K562 (cell line): ENCODE results near the gene GNAQ. TPM values are rescaled to one million over a fixed set of nuclear protein-coding genes. Genes with fewer than 3 reads are reported as not detected.

Experiments used
- ATAC-seq: fragments of 200-7000 bp; cut with Tn5 transposase; 3 replicates; pipeline ENCODE4 v1.9.1; 2020; ENCODE audit warnings: moderate library complexity
- BruUV-seq: library from RNA; stranded (reverse); fragments of 400-500 nt; replicated peaks from 2 replicates; lab custom pipeline; 2021; lab: Mats Ljungman, UMichigan
- CTCF ChIA-PET: fragments of 300-600 bp; formaldehyde crosslinking; extraction: SDS; loops from one replicate; lab custom pipeline; 2021; ENCODE audit warnings: low intra/inter-chr PET ratio; lab: Yijun Ruan, JAX
- POLR2A ChIA-PET: fragments of 300-600, 350-650 bp; sonication (Branson Sonifier 250); formaldehyde crosslinking; extraction: SDS; loops from one replicate; lab custom pipeline; 2021; ENCODE audit warnings: antibody characterized with exemption, inconsistent platforms; lab: Yijun Ruan, JAX
- DNase-seq, 4 experiments: peaks; one replicate each; pipeline versions ENCODE4 v3.0.0 to v3.0.0-alpha.2; 2011 to 2018; ENCODE audit warnings: low spot score in 3 of 4, mixed read lengths in 3 of 4; ENCODE audit errors: extremely low read depth in 1 of 4
- FAIRE-seq: peaks from 2 replicates; lab custom pipeline; 2011; peaks lifted over from hg19 to GRCh38; lab: Jason Lieb, UNC
- H2AFZ ChIP-seq: 2 replicates; pipeline ENCODE4 v1.6.0; 2011; ENCODE audit warnings: low read depth, low read length, control low read depth, inconsistent platforms
- H3K27ac ChIP-seq: fragments of 200-600 bp; 3 replicates; pipeline ENCODE4 v1.8.0; 2011; ENCODE audit warnings: low read depth, mild to moderate bottlenecking, control low read depth, inconsistent platforms, low read length, moderate library complexity, mixed read lengths; ENCODE audit errors: extremely low read depth
- H3K27me3 ChIP-seq, 2 experiments: fragments of 300-600 bp in 1 of 2; 2 replicates in 1 of 2; 3 replicates in 1 of 2; pipeline versions ENCODE4 v1.6.0 to v1.8.0; 2011; ENCODE audit warnings: inconsistent platforms in 2 of 2, low read length in 2 of 2, mild to moderate bottlenecking in 1 of 2, mixed read lengths in 1 of 2, moderate library complexity in 1 of 2; ENCODE audit not compliant: control insufficient read depth in 2 of 2, insufficient read depth in 2 of 2
- H3K36me3 ChIP-seq: fragments of 300-600 bp; 3 replicates; pipeline ENCODE4 v1.8.0; 2011; ENCODE audit warnings: mild to moderate bottlenecking, low read length, inconsistent platforms; ENCODE audit not compliant: control insufficient read depth, insufficient read depth
- H3K4me1 ChIP-seq, 2 experiments: fragments of 200-600 bp in 1 of 2; replicated peaks in 1 of 2; 2 replicates in 1 of 2; 3 replicates in 1 of 2; pipeline versions ENCODE4 v1.5.1 to v1.8.0; 2011; ENCODE audit warnings: inconsistent platforms in 2 of 2, low read length in 2 of 2, mild to moderate bottlenecking in 1 of 2, mixed read lengths in 1 of 2, moderate library complexity in 1 of 2; ENCODE audit not compliant: control insufficient read depth in 2 of 2, insufficient read depth in 2 of 2
- H3K4me2 ChIP-seq: 2 replicates; pipeline ENCODE4 v1.6.1; 2011; ENCODE audit warnings: low read length, control low read depth, inconsistent platforms, mixed read lengths; ENCODE audit not compliant: insufficient read depth
- H3K4me3 ChIP-seq: fragments of 200-600 bp; sonication (generic), shearing (Covaris generic); 2 replicates; pipeline ENCODE4 v1.5.1; 2016; ENCODE audit warnings: control low read depth, inconsistent platforms
- H3K79me2 ChIP-seq: fragments of 200-600 bp; 3 replicates; pipeline ENCODE4 v1.8.0; 2011; ENCODE audit warnings: low read length, inconsistent platforms; ENCODE audit not compliant: control insufficient read depth, insufficient read depth
- H3K9ac ChIP-seq, 2 experiments: 2 replicates each; pipeline versions ENCODE4 v1.6.0 to v1.6.1; 2011; ENCODE audit warnings: low read depth in 2 of 2, low read length in 2 of 2, control low read depth in 1 of 2, inconsistent platforms in 1 of 2, mild to moderate bottlenecking in 1 of 2, mixed read lengths in 1 of 2; ENCODE audit not compliant: insufficient read depth in 1 of 2
- H3K9me1 ChIP-seq: one replicate; pipeline ENCODE4 v1.6.0; 2011; ENCODE audit warnings: inconsistent platforms, mild to moderate bottlenecking, low read length, moderate library complexity; ENCODE audit not compliant: control insufficient read depth, insufficient read depth
- H3K9me3 ChIP-seq: replicated peaks from 2 replicates; pipeline ENCODE4 v1.5.1; 2011; ENCODE audit warnings: low read depth, low read length, inconsistent platforms; ENCODE audit not compliant: control insufficient read depth, insufficient read depth
- H4K20me1 ChIP-seq: replicated peaks from 2 replicates; pipeline ENCODE4 v1.6.1; 2011; ENCODE audit warnings: low read length, inconsistent platforms, mixed read lengths; ENCODE audit not compliant: control insufficient read depth, insufficient read depth
- ATF6 ChIP-seq: sonication (generic); formaldehyde crosslinking; IDR thresholded peaks from 2 replicates; pipeline ENCODE4 v1.4.0; 2020; ENCODE audit warnings: mild to moderate bottlenecking, missing genetic modification reagents
- HCFC1 ChIP-seq: IDR thresholded peaks from 2 replicates; pipeline ENCODE4 v1.6.1; 2012; ENCODE audit warnings: low read depth, low read length, improper control_type of control experiment
- HDGF ChIP-seq: fragments of 450-650 bp; IDR thresholded peaks from 2 replicates; pipeline ENCODE4 v1.6.1; 2016
- KDM5B ChIP-seq: fragments of 200-600 bp; sonication (generic); IDR thresholded peaks from 2 replicates; pipeline ENCODE4 v1.6.1; 2012; ENCODE audit warnings: low read depth, mild to moderate bottlenecking, moderate library complexity, low read length, control low read depth, inconsistent platforms; ENCODE audit not compliant: insufficient replicate concordance
- MAFG ChIP-seq: fragments of 450-650 bp; conservative IDR thresholded peaks from 2 replicates; pipeline ENCODE4 v1.6.1; 2016; ENCODE audit warnings: missing genetic modification characterization, missing compliant biosample characterization
- MEF2A ChIP-seq: IDR thresholded peaks from 2 replicates; pipeline ENCODE4 v1.6.1; 2011; ENCODE audit warnings: low read depth, mild to moderate bottlenecking, low read length, moderate library complexity; ENCODE audit not compliant: control insufficient read depth
- NR4A1 ChIP-seq, 2 experiments: fragments of 250-450 bp in 1 of 2; fragments of 450-650 bp in 1 of 2; sonication (Bioruptor Pico) in 1 of 2; IDR thresholded peaks; 2 replicates each; pipeline versions ENCODE4 v1.4.0 to v1.6.1; 2016 to 2020; ENCODE audit warnings: mild to moderate bottlenecking in 2 of 2, missing compliant biosample characterization in 1 of 2, missing genetic modification characterization in 1 of 2, moderate library complexity in 1 of 2
- PHF21A ChIP-seq: fragments of 450-650 bp; IDR thresholded peaks from 2 replicates; pipeline ENCODE4 v1.6.1; 2017; ENCODE audit warnings: low read depth, borderline replicate concordance
- PPARD ChIP-seq: fragments of 250-450 bp; sonication (Bioruptor Pico); IDR thresholded peaks from 2 replicates; pipeline ENCODE4 v1.8.0; 2022; ENCODE audit warnings: inconsistent platforms, mild to moderate bottlenecking, moderate library complexity
- SMARCA4 ChIP-seq: fragments of 450-650 bp; IDR thresholded peaks from 2 replicates; pipeline ENCODE4 v1.6.1; 2016
- ZNF696 ChIP-seq: fragments of 250-450 bp; sonication (Bioruptor Pico); conservative IDR thresholded peaks from 2 replicates; pipeline ENCODE4 v1.4.0; 2020; ENCODE audit warnings: mild to moderate bottlenecking, moderate library complexity
- WGBS: fragments of 100-300 bp; shearing (Covaris generic); methylation state at CpG from one replicate; pipeline ENCODE4 v1.1.6; 2016; ENCODE audit warnings: low coverage, mixed read lengths; ENCODE audit not compliant: insufficient coverage; ENCODE audit errors: missing lambda C conversion rate; 5-methylcytosine and 5-hydroxymethylcytosine counted together
- in situ Hi-C: fragments of 300-500 bp; cut with MboI; formaldehyde crosslinking; loops from 4 replicates; pipeline ENCODE4 v1.15.0; 2018; ENCODE audit warnings: inconsistent platforms, mixed read lengths
- intact Hi-C: fragments of 100-400 bp; cut with micrococcal nuclease; formaldehyde crosslinking; loops from 2 replicates; pipeline ENCODE4 v1.14.2; 2022
- polyA plus RNA-seq, 8 experiments: library from polyadenylated mRNA; depleted of rRNA in 4 of 8; stranded (reverse) in 5 of 8; unstranded in 3 of 8; fragments of >200 nt; fragmentation: Nextera tagmentation in 2 of 8; fragmentation: Illumina TruSeq in 1 of 8; extraction: Ambion mirVana in 2 of 8; extraction: Trizol in 1 of 8; gene quantifications; 2 replicates each; pipeline versions ENCODE4 v1.2.1 to v1.2.3, GENCODE V29; 2011 to 2014; ENCODE audit warnings: inconsistent platforms in 1 of 8, missing spikeins in 1 of 8
- total RNA-seq, 7 experiments: library from RNA; depleted of rRNA in 6 of 7; stranded (reverse); fragments of >200 nt in 6 of 7; fragmentation: Illumina TruSeq in 2 of 7; extraction: Trizol in 2 of 7; gene quantifications; 2 replicates each; pipeline versions ENCODE4 v1.2.1 to v1.2.3, GENCODE V29; 2011 to 2021; ENCODE audit warnings: low replicate concordance in 1 of 7
- TF ChIP-seq, protein P1 (sequence below), 2 experiments: fragments of 450-650 bp; conservative IDR thresholded peaks; 2 replicates each; pipeline ENCODE4 v1.6.1; 2017; ENCODE audit warnings: mild to moderate bottlenecking in 2 of 2, moderate library complexity in 2 of 2

The GNAQ gene
- total and polyA plus RNA-seq, 9 of the 15 experiments (the other 6 are each of a cell fraction or from before 2014, with no cell fraction given), result 4.8 to 27.9 (median 17.5) TPM

GRCh38 chr9:77677957-77678535 is 353.6 kb downstream of the GNAQ start:
- POLR2A ChIA-PET, result interaction anchor here (0.6 to 0.8 kb wide), 4 partner anchors 11 to 77 kb away, joined by 3 to 4 read pairs (median 3); no protein-coding TSS in a partner anchor
- WGBS, result 8% methylated on average over 7 of the region's 7 CpGs
- no peaks in the 10 kb centered on the region; a peak in 1 of 5 replicates for H3K27me3 ChIP-seq

More at GRCh38 chr9:77677957-77678535, 353.6 kb downstream of the GNAQ start:
- H3K4me1 ChIP-seq, result no peaks in the 10 kb centered on the region
- no peaks in the 10 kb centered on the region for H3K9me3 ChIP-seq
- no TSS peak for BruUV-seq
- no peak overlapping the region for H3K9ac ChIP-seq
- DNase-seq (no peak), FAIRE-seq (no peak), ATAC-seq (no peak)
- no peaks in the 10 kb centered on the region for H3K79me2 ChIP-seq
- CTCF ChIA-PET, result no interaction called here
- TF ChIP-seq SMARCA4 (no peak), MEF2A (no peak), KDM5B (no peak), HCFC1 (no peak), NR4A1 (CRISPR knock-in tag; IDR thresholded peaks at IDR 0.05) (no peak), NR4A1 (tag; IDR thresholded peaks at IDR 0.05) (no peak), HDGF (no peak), ATF6 (CRISPR knock-in tag) (no peak), PPARD (CRISPR knock-in tag) (no peak), MAFG (tag) (no peak), ZNF696 (CRISPR knock-in tag) (no peak), PHF21A (no peak)
- TF ChIP-seq, protein P1, sequence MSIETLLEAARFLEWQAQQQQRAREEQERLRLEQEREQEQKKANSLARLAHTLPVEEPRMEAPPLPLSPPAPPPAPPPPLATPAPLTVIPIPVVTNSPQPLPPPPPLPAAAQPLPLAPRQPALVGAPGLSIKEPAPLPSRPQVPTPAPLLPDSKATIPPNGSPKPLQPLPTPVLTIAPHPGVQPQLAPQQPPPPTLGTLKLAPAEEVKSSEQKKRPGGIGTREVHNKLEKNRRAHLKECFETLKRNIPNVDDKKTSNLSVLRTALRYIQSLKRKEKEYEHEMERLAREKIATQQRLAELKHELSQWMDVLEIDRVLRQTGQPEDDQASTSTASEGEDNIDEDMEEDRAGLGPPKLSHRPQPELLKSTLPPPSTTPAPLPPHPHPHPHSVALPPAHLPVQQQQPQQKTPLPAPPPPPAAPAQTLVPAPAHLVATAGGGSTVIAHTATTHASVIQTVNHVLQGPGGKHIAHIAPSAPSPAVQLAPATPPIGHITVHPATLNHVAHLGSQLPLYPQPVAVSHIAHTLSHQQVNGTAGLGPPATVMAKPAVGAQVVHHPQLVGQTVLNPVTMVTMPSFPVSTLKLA (conservative IDR thresholded peaks at IDR 0.05), result no peak
- intact Hi-C loops (loop anchor here (5.0 to 10.0 kb wide), 2 partner anchors 74 to 447 kb away; no protein-coding TSS in a partner anchor), in situ Hi-C loops (no loop called here)
- no peaks in the 10 kb centered on the region for H3K36me3 ChIP-seq
- no peak overlapping the region for H3K4me2 ChIP-seq
- no peak overlapping the region for H3K4me3 ChIP-seq
- H4K20me1 ChIP-seq, result no peaks in the 10 kb centered on the region
- no peak overlapping the region for H2AFZ ChIP-seq
- no peak overlapping the region for H3K27ac ChIP-seq
- H3K9me1 ChIP-seq, result no peaks in the 10 kb centered on the region
